ENCODE measurements around the gene LPGAT1.
"Not testable (repeated sequence)": the region's sequence is repeated elsewhere in the genome, so short reads cannot be mapped to it uniquely, and the experiment has no call there.

LPGAT1 gene

GRCh38 chr1:211724687-211725196 is 105.8 kb downstream of the LPGAT1 start:
- no peak for TF ChIP-seq CTCF (IDR thresholded peaks at IDR 0.05; ENCODE audit: low read depth, low read length)
- DNase-seq (ENCODE audit: extremely low read depth, low read depth): no peak

GRCh38 chr1:211723273-211723672 is 107.3 kb downstream of the LPGAT1 start:
- no peak for TF ChIP-seq CTCF (IDR thresholded peaks at IDR 0.05; ENCODE audit: low read depth, low read length)
- no peak for DNase-seq (ENCODE audit: extremely low read depth, low read depth)

- TF ChIP-seq CTCF (IDR thresholded peaks at IDR 0.05; ENCODE audit: low read depth, low read length): no peak
- no peak for DNase-seq (ENCODE audit: extremely low read depth, low read depth)
These were observed 108.0 kb downstream of the LPGAT1 start for GRCh38 chr1:211722277-211723175.

GRCh38 chr1:211716555-211716954 is 114.0 kb downstream of the LPGAT1 start:
- DNase-seq (ENCODE audit: extremely low read depth, low read depth): not testable (repeated sequence)

- TF ChIP-seq CTCF (IDR thresholded peaks at IDR 0.05; ENCODE audit: low read depth, low read length): no peak
- no peak for DNase-seq (ENCODE audit: extremely low read depth, low read depth)
These were observed 114.6 kb downstream of the LPGAT1 start for GRCh38 chr1:211715971-211716370.

- DNase-seq (ENCODE audit: extremely low read depth, low read depth): no peak
- no peak for TF ChIP-seq CTCF (IDR thresholded peaks at IDR 0.05; ENCODE audit: low read depth, low read length)
These were observed 116.4 kb downstream of the LPGAT1 start for GRCh38 chr1:211714154-211714553.

- no peak for TF ChIP-seq CTCF (IDR thresholded peaks at IDR 0.05; ENCODE audit: low read depth, low read length)
- no peak for DNase-seq (ENCODE audit: extremely low read depth, low read depth)
These were observed 117.3 kb downstream of the LPGAT1 start for GRCh38 chr1:211713231-211713630.

All from AG09319 (cell line).